AG04450 (cell line): Measurements from ENCODE around the gene APAF1. TPM values are rescaled to one million over a fixed set of nuclear protein-coding genes. Genes with fewer than 3 reads are reported as not detected.

Source experiments
- CTCF ChIA-PET: fragments of 300-600, 350-600 bp; formaldehyde crosslinking; extraction: SDS; loops from one replicate; lab custom pipeline; 2022; ENCODE audit warnings: antibody characterized with exemption, inconsistent platforms; lab: Charles Lee
- POLR2A ChIA-PET: fragments of 350-600 bp; formaldehyde crosslinking; extraction: SDS; loops from one replicate; lab custom pipeline; 2021; ENCODE audit warnings: antibody characterized with exemption, inconsistent platforms; lab: Yijun Ruan, JAX
- DNase-seq: peaks from one replicate; pipeline ENCODE4 v3.0.0-alpha.2; 2011; ENCODE audit warnings: low read depth, low spot score
- H3K27ac ChIP-seq: one replicate; pipeline ENCODE4 v1.5.1; 2012; ENCODE audit warnings: low read depth, low read length, control low read depth
- H3K27me3 ChIP-seq: one replicate; pipeline ENCODE4 v1.6.0; 2012; ENCODE audit warnings: low read length; ENCODE audit not compliant: control insufficient read depth, insufficient read depth
- H3K4me3 ChIP-seq: 2 replicates; pipeline ENCODE4 v1.5.1; 2011; ENCODE audit warnings: mild to moderate bottlenecking, low read depth, low read length, control low read depth
- H3K9me3 ChIP-seq: 2 replicates; pipeline ENCODE4 v1.5.1; 2012; ENCODE audit warnings: low read length; ENCODE audit not compliant: control insufficient read depth, insufficient read depth
- CTCF ChIP-seq: IDR thresholded peaks from 2 replicates; pipeline ENCODE4 v1.5.1; 2011; ENCODE audit warnings: low read depth, low read length, control low read depth, inconsistent platforms
- polyA plus RNA-seq: library from polyadenylated mRNA; depleted of rRNA; stranded (reverse); fragments of >200 nt; gene quantifications from 2 replicates; pipeline ENCODE4 v1.2.3, GENCODE V29; 2011

Gene APAF1
- polyA plus RNA-seq, 1 experiment: 21.0 TPM

- CTCF ChIA-PET: interaction anchor here (1.1 kb wide), 1 partner anchor 11 kb away, joined by 3 read pairs; no protein-coding TSS in a partner anchor
- H3K27ac ChIP-seq: no peak overlapping the region
Measured at GRCh38 chr12:98738002-98738401, 92.9 kb downstream of the APAF1 start.

GRCh38 chr12:98738539-98738938 is 93.4 kb downstream of the APAF1 start:
- no peaks in the 10 kb centered on the region for H3K9me3 ChIP-seq
- H3K27ac ChIP-seq: no peak overlapping the region
- ChIA-PET CTCF (interaction anchor here (1.1 kb wide), 2 partner anchors 11 to 260 kb away, joined by 3 read pairs; no protein-coding TSS in a partner anchor), POLR2A (no interaction called here)
- H3K4me3 ChIP-seq: no peak overlapping the region
- no peak for DNase-seq
- TF ChIP-seq CTCF: no peak
- H3K27me3 ChIP-seq: no peaks in the 10 kb centered on the region

More at GRCh38 chr12:98738002-98738401, 92.9 kb downstream of the APAF1 start:
- Histone ChIP-seq H3K4me3 (no peak overlapping the region), H3K9me3 (no peaks in the 10 kb centered on the region), H3K27me3 (no peaks in the 10 kb centered on the region)
- POLR2A ChIA-PET: no interaction called here
- DNase-seq: no peak
- no peak for TF ChIP-seq CTCF

- Histone ChIP-seq H3K27ac (no peak overlapping the region), H3K27me3 (no peaks in the 10 kb centered on the region), H3K4me3 (no peak overlapping the region), H3K9me3 (no peaks in the 10 kb centered on the region; the same call in 1 of the 2 replicates)
- no peak for DNase-seq
- CTCF ChIA-PET: interaction anchor here (0.8 to 0.9 kb wide), 2 partner anchors 16 to 258 kb away, joined by 3 to 5 read pairs; no protein-coding TSS in a partner anchor
- POLR2A ChIA-PET: no interaction called here
- TF ChIP-seq CTCF: no peak
Measured at GRCh38 chr12:98740751-98741150, 95.7 kb downstream of the APAF1 start.

GRCh38 chr12:98741196-98741555 is 96.1 kb downstream of the APAF1 start:
- DNase-seq: no peak
- POLR2A ChIA-PET: no interaction called here
- no peak overlapping the region for H3K4me3 ChIP-seq

More at GRCh38 chr12:98741196-98741555, 96.1 kb downstream of the APAF1 start:
- CTCF ChIA-PET: interaction anchor here (0.8 to 0.9 kb wide), 2 partner anchors 16 to 257 kb away, joined by 3 to 5 read pairs; no protein-coding TSS in a partner anchor
- Histone ChIP-seq H3K27ac (no peak overlapping the region), H3K9me3 (no peaks in the 10 kb centered on the region; the same call in 1 of the 2 replicates), H3K27me3 (no peaks in the 10 kb centered on the region)
- no peak for TF ChIP-seq CTCF
